GM12892 (cell line): ENCODE measurements around the gene USP40.

Source experiments
- POLR2A ChIP-seq: IDR thresholded peaks from 2 replicates; pipeline ENCODE4 v1.6.1; 2011; ENCODE audit warnings: low read depth, low read length, control low read depth
- POLR2AphosphoS5 ChIP-seq: IDR thresholded peaks from 2 replicates; pipeline ENCODE4 v1.6.1; 2011; ENCODE audit warnings: low read depth, low read length, control low read depth

GRCh38 chr2:233553366-233553765, 13.2 kb downstream of the USP40 start:
- no peak for TF ChIP-seq POLR2AphosphoS5
- no peak for TF ChIP-seq POLR2A
